ENCODE measurements around the gene FGF14.

The FGF14 gene

DNA sequence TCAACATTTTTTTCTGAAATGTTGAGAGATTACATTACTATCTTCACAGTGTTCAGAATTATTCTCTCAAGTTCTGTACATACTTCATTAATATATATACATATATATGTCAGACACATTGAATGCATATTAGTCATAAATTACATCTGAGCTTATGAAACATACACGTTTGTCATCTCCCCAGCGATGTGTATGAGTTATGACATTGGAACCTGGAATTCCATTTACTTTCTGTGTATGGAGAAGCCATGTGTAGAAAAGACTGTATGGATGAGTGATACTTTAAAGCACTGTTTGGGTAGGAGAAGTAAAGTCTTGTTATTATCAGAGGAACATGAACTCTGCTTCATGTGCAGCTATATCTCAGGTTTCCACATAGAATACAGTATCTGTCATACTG lies 167.2 kb downstream of the FGF14 start:
- H3K27ac Mint-ChIP-seq: no peak overlapping the region
- peaks cover 15% of the 10 kb centered on the region for H3K27me3 Mint-ChIP-seq
- no peaks in the 10 kb centered on the region for H3K36me3 Mint-ChIP-seq (ENCODE audit: low read depth)
- no peak overlapping the region for H3K4me3 Mint-ChIP-seq
- DNase-seq: no peak
- H3K9me3 Mint-ChIP-seq: no peaks in the 10 kb centered on the region
- H3K4me1 Mint-ChIP-seq (ENCODE audit: low read depth): no peaks in the 10 kb centered on the region

DNA sequence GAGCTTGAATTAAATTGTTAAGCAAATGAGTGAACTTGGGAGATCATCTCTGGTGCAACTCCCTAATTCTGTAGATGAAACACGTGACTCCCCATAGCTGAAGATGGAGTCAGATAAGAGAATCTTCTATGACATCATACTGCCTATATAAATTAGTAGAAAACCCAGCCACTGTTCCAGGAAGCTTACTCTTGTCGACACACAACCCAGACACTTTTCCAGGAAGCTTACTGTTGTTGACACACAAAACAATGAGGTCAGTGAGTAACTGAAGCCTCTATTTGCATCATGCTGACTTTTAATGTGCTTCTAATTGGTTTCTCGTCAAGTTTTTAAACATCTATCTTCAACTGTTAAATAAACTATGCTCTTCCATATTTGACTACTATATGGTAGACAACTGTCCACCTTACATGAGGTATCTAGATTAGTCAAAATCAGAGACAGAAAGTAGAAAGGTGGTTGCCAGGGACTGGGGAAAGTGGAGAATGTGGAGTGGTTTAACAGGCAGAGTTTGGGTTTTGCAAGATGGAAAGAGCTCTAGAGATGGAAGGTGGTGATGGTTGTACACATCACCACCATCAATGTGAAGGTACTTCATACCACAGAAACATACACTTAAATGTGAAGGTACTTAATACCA lies 168.2 kb downstream of the FGF14 start:
- Mint-ChIP-seq H3K36me3 (ENCODE audit: low read depth) (no peaks in the 10 kb centered on the region), H3K4me1 (ENCODE audit: low read depth) (no peaks in the 10 kb centered on the region), H3K27me3 (peaks cover 18% of the 10 kb centered on the region), H3K4me3 (no peak overlapping the region), H3K9me3 (no peaks in the 10 kb centered on the region), H3K27ac (no peak overlapping the region)
- DNase-seq: no peak

GRCh38 chr13:102231479-102231878 lies 170.4 kb downstream of the FGF14 start:
- no peak overlapping the region for H3K4me3 Mint-ChIP-seq
- no peaks in the 10 kb centered on the region for H3K4me1 Mint-ChIP-seq (ENCODE audit: low read depth)
- no peaks in the 10 kb centered on the region for H3K36me3 Mint-ChIP-seq (ENCODE audit: low read depth)
- peaks cover 15% of the 10 kb centered on the region for H3K27me3 Mint-ChIP-seq
- H3K27ac Mint-ChIP-seq: no peak overlapping the region
- no peaks in the 10 kb centered on the region for H3K9me3 Mint-ChIP-seq
- DNase-seq: no peak

DNA sequence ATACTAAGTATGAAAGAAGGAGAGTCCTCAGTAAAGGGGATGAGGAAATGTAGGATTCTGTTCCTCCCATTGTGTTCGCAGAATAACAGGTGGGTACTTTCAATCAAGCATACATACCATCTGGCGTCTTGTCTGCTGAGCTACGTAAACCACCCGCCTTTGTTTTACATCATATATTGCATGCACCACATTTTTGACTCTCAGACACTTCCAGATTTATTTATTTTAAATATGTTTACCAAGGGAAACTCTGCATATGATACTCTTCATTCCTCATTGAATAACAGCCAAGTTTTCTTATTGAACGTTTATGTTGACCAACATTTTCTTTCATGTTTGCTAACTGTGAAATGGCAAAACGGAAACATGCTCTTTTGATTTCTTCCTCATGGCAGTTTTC lies 174.1 kb downstream of the FGF14 start:
- no peak for DNase-seq
- H3K36me3 Mint-ChIP-seq (ENCODE audit: low read depth): no peaks in the 10 kb centered on the region

GRCh38 chr13:102226591-102226990 lies 175.3 kb downstream of the FGF14 start:
- no peaks in the 10 kb centered on the region for H3K36me3 Mint-ChIP-seq (ENCODE audit: low read depth)
- no peak overlapping the region for H3K4me3 Mint-ChIP-seq
- H3K27ac Mint-ChIP-seq: no peak overlapping the region
- peaks cover 9% of the 10 kb centered on the region for H3K27me3 Mint-ChIP-seq
- DNase-seq: no peak
- no peaks in the 10 kb centered on the region for H3K9me3 Mint-ChIP-seq
- no peaks in the 10 kb centered on the region for H3K4me1 Mint-ChIP-seq (ENCODE audit: low read depth)

More for the DNA sequence above, 174.1 kb downstream of the FGF14 start:
- H3K27me3 Mint-ChIP-seq: peaks cover 9% of the 10 kb centered on the region
- no peaks in the 10 kb centered on the region for H3K4me1 Mint-ChIP-seq (ENCODE audit: low read depth)
- H3K9me3 Mint-ChIP-seq: no peaks in the 10 kb centered on the region
- H3K4me3 Mint-ChIP-seq: no peak overlapping the region
- H3K27ac Mint-ChIP-seq: no peak overlapping the region

DNA sequence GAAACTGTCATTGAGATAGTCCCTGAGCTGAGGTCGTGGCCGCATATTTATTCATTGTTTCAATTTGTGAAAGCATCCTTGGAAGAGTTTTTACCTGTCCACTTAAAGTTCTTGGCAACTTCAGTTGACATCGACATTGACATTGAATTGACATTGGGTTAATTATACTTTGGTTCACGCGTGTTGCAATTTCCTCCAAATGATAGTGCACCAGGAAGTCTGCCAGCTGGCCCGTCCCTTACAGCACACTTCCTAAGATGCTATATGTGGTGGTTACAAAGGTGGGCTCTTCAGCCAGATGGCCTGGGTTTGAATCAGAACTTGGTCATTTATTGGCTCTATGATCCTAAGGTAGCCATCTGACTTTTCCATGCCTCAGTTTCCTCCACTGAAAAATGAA lies 176.0 kb downstream of the FGF14 start:
- Mint-ChIP-seq H3K27me3 (peaks cover 6% of the 10 kb centered on the region), H3K4me3 (no peak overlapping the region)

DNA sequence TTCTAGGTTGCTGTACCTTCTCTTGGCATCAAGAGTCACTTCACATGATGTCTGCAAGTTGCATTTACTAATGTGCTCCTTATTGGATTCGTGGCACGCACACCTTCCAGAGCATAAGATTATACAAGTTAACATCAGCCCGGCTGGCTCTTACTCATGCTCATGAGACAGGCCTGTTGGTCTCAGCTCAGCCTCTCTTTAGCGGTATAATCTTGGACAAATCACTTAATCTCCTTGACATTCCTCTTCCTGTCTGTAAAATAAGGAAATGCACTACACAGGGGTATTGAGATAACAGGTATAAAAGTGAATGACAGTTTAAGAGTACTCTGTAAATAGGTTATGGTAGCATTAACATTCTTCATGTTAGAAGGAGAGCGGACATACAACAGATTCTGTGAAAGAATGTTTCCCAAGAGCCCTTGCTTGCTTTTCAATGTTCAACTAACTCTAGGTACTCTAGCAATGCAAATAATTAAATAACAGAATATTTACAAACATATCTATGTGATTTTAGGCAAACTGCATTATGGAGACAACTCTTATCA lies 181.1 kb downstream of the FGF14 start:
- Mint-ChIP-seq H3K27me3 (peaks cover 4% of the 10 kb centered on the region), H3K27ac (no peak overlapping the region), H3K9me3 (no peaks in the 10 kb centered on the region), H3K36me3 (ENCODE audit: low read depth) (no peaks in the 10 kb centered on the region), H3K4me3 (no peak overlapping the region), H3K4me1 (ENCODE audit: low read depth) (no peaks in the 10 kb centered on the region)
- no peak for DNase-seq

More for the DNA sequence above, 176.0 kb downstream of the FGF14 start:
- DNase-seq: no peak
- H3K9me3 Mint-ChIP-seq: no peaks in the 10 kb centered on the region
- H3K36me3 Mint-ChIP-seq (ENCODE audit: low read depth): no peaks in the 10 kb centered on the region
- no peaks in the 10 kb centered on the region for H3K4me1 Mint-ChIP-seq (ENCODE audit: low read depth)
- H3K27ac Mint-ChIP-seq: no peak overlapping the region

DNA sequence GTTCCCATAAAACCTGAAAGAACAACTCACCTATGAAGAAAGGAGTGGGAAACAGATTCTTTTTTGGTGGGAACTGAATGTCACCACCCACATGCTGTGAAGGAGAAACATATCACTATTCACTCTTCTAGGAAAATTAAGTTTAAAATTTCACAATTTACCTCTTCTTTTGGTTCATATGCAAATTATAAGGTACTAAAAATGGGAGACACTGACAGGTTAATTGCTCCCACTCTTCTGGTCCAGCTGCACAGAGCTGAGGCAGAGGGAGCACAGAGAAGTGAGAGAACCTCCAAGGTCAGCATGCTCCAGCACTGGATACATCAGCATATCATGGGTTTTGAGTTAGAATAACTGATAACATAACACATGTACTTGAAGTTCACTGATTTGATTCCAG lies 186.9 kb downstream of the FGF14 start:
- H3K27me3 Mint-ChIP-seq: peaks cover 9% of the 10 kb centered on the region
- no peaks in the 10 kb centered on the region for H3K9me3 Mint-ChIP-seq
- H3K4me3 Mint-ChIP-seq: no peak overlapping the region
- H3K27ac Mint-ChIP-seq: no peak overlapping the region
- DNase-seq: no peak
- H3K36me3 Mint-ChIP-seq (ENCODE audit: low read depth): no peaks in the 10 kb centered on the region
- no peaks in the 10 kb centered on the region for H3K4me1 Mint-ChIP-seq (ENCODE audit: low read depth)

DNA sequence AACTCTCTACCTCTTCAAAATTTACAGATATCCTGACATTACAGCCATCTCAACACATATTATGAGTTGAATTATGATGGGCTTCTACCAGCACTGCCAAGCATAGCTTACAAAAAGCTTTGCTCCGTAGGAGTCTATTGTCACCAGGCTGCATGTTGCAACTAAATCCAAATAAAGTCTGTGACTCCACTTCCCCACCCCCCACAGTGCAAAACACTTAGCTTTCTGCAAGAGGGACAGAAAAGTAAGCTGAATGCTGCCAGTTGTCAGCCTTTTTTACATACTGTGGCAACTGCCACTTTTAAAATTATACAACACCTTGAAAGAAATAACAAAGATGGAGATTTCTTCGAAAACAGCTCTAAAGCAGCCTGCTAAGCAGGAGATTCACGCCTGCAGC lies 189.1 kb downstream of the FGF14 start:
- DNase-seq: no peak
- no peak overlapping the region for H3K27ac Mint-ChIP-seq
- H3K4me3 Mint-ChIP-seq: no peak overlapping the region
- peaks cover 9% of the 10 kb centered on the region for H3K27me3 Mint-ChIP-seq
- H3K4me1 Mint-ChIP-seq (ENCODE audit: low read depth): no peaks in the 10 kb centered on the region
- no peaks in the 10 kb centered on the region for H3K9me3 Mint-ChIP-seq
- no peaks in the 10 kb centered on the region for H3K36me3 Mint-ChIP-seq (ENCODE audit: low read depth)

DNA sequence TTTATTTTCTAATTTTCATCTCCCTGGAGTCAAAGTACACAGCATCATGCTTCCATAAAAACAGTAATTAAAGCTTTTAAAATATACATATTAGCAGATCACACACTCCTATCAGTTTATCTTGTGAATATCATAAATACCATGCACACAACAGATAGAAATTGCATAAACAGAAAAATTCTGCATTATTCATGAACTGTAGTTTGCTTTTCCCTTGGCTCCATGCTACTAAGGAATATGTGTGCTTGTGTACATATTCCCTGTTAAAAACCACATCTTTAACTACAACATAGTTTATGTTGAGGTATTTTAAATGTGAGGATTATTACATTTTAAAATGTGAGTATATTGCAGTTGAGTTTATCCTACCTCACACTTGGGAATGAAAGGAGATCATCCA lies 193.5 kb downstream of the FGF14 start:
- no peaks in the 10 kb centered on the region for H3K4me1 Mint-ChIP-seq (ENCODE audit: low read depth)
- DNase-seq: no peak
- H3K27ac Mint-ChIP-seq: no peak overlapping the region
- no peaks in the 10 kb centered on the region for H3K27me3 Mint-ChIP-seq
- H3K9me3 Mint-ChIP-seq: no peaks in the 10 kb centered on the region
- H3K4me3 Mint-ChIP-seq: no peak overlapping the region
- no peaks in the 10 kb centered on the region for H3K36me3 Mint-ChIP-seq (ENCODE audit: low read depth)

DNA sequence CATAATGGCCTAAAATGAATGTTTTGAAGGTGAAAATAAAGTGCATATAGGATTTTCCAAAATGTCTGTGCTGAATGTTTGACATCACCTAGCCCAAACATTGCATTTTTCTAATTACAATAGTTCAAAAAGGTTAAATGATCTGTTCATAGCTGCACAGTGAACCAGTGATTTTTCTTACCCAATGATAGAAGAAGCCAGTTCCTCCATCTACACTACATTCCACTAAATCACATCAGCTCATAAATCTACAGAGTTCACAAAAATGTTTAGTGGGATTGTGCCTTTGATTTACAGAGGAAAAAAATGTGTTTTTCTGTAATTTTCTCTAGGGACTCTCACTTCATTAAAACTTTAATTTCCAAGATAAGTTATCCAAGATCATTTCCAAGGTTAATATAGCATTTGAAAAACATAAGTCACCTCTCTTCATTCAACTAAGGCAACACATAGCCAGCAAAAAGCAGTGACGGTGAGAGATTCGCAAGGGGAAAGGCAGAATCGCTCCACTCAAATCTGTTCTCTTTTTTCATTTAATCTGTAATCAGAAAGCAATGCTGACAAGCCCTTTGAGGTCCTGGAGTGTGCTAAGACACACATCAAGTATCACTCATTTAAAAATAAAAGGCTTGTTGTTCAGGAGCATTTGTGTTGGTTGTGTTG lies 194.0 kb downstream of the FGF14 start:
- Mint-ChIP-seq H3K4me3 (no peak overlapping the region), H3K36me3 (ENCODE audit: low read depth) (no peaks in the 10 kb centered on the region), H3K27ac (no peak overlapping the region), H3K4me1 (ENCODE audit: low read depth) (no peaks in the 10 kb centered on the region), H3K27me3 (no peaks in the 10 kb centered on the region), H3K9me3 (no peaks in the 10 kb centered on the region)
- no peak for DNase-seq

DNA sequence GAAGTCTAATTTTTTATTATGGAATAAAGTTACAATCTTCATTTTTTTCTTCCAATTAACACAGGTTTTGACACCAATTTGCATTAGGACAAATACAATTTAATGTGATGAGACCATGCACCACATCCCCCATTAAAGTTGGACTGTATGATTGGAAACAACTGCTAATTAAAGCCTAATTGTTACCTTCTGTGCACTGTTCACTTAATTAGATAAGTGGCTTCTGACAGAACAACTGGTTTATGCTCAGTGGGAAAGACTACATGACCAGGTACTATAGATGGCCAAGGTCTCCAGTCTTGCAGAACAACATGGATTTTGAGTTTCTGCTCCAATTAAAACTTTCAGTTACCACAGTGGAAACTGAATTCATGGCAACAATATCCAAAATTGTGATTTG lies 198.1 kb downstream of the FGF14 start:
- DNase-seq: no peak
- Mint-ChIP-seq H3K36me3 (ENCODE audit: low read depth) (no peaks in the 10 kb centered on the region), H3K27me3 (no peaks in the 10 kb centered on the region)

GRCh38 chr13:102198418-102199311 lies 203.2 kb downstream of the FGF14 start:
- Mint-ChIP-seq H3K4me1 (ENCODE audit: low read depth) (no peaks in the 10 kb centered on the region), H3K27me3 (no peaks in the 10 kb centered on the region), H3K36me3 (ENCODE audit: low read depth) (no peaks in the 10 kb centered on the region), H3K27ac (no peak overlapping the region), H3K9me3 (peaks cover 1% of the 10 kb centered on the region), H3K4me3 (no peak overlapping the region)
- no peak for DNase-seq

More for the DNA sequence above, 198.1 kb downstream of the FGF14 start:
- no peak overlapping the region for H3K27ac Mint-ChIP-seq
- H3K4me3 Mint-ChIP-seq: no peak overlapping the region
- H3K4me1 Mint-ChIP-seq (ENCODE audit: low read depth): no peaks in the 10 kb centered on the region
- H3K9me3 Mint-ChIP-seq: no peaks in the 10 kb centered on the region

DNA sequence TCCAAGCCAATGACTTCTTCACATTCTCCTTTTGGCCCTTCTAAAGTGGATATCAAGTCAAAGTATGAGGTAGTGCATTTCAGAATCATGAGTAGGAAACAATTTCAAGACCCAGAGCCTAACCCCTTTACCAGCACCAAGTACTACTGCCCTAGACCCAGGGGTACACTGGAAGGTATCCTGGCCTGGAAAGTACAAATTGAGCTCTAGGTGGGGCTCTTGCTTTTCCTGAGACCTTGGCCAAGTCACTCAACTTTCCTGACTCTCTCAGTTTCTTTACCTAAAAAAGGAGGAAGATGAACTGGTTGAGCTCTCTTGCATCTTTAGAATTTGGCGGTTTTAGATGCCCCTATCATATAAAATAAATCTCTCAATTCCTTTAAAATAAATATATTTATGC lies 204.7 kb downstream of the FGF14 start:
- no peaks in the 10 kb centered on the region for H3K27me3 Mint-ChIP-seq
- no peaks in the 10 kb centered on the region for H3K36me3 Mint-ChIP-seq (ENCODE audit: low read depth)
- H3K4me3 Mint-ChIP-seq: no peak overlapping the region
- no peak for DNase-seq
- peaks cover 3% of the 10 kb centered on the region for H3K4me1 Mint-ChIP-seq (ENCODE audit: low read depth)
- no peak overlapping the region for H3K27ac Mint-ChIP-seq
- H3K9me3 Mint-ChIP-seq: peaks cover 1% of the 10 kb centered on the region

Measured in activated T-cell treated with anti-CD3 and anti-CD28 coated beads, Interleukin-2, amount 50 U/mL, for 24 hours (primary cell).